Gastrocnemius medialis (tissue), 4 donors: Measurements from ENCODE around the gene SFSWAP.

ENCODE experiments used
- CTCF ChIP-seq, 5 experiments: fragments of 450-650 bp in 3 of 5; fragments of 200-600 bp in 2 of 5; sonication (generic) in 2 of 5; IDR thresholded peaks in 4 of 5; conservative IDR thresholded peaks in 1 of 5; 1 replicate in 4 of 5; 2 replicates in 1 of 5; pipeline ENCODE4 v1.5.1; 2016 to 2019; ENCODE audit warnings: antibody characterized with exemption in 5 of 5, mild to moderate bottlenecking in 3 of 5, moderate library complexity in 3 of 5
- POLR2A ChIP-seq, 2 donors: fragments of 450-650 bp; IDR thresholded peaks; one replicate each; pipeline ENCODE4 v1.6.1; 2017; ENCODE audit warnings: antibody characterized with exemption in 2 of 2, mild to moderate bottlenecking in 2 of 2, moderate library complexity in 2 of 2

- TF ChIP-seq CTCF (IDR thresholded peaks at IDR 0.05 in 4 of 5, conservative IDR thresholded peaks at IDR 0.05 in 1 of 5) (no peak), POLR2A (IDR thresholded peaks at IDR 0.05) (no peak)
These were observed 123.2 kb downstream of the SFSWAP start for GRCh38 chr12:131833896-131834641.
